ENCODE data around the gene CLMN.

Gene CLMN

GRCh38 chr14:95329941-95330340, 10.2 kb upstream of the CLMN start:
- no peak for DNase-seq (ENCODE audit: low read depth)
- no peak overlapping the region for H3K4me3 ChIP-seq (replicated peaks; ENCODE audit: low read depth, low read length)
- TF ChIP-seq CTCF (IDR thresholded peaks at IDR 0.05; ENCODE audit: low read length, missing control alignments), result no peak

- no peak for TF ChIP-seq CTCF (IDR thresholded peaks at IDR 0.05; ENCODE audit: low read length, missing control alignments)
- no peak for DNase-seq (ENCODE audit: low read depth)
- no peak overlapping the region for H3K4me3 ChIP-seq (replicated peaks; ENCODE audit: low read depth, low read length)
These were observed 9.2 kb upstream of the CLMN start for GRCh38 chr14:95328729-95329503.

DNA sequence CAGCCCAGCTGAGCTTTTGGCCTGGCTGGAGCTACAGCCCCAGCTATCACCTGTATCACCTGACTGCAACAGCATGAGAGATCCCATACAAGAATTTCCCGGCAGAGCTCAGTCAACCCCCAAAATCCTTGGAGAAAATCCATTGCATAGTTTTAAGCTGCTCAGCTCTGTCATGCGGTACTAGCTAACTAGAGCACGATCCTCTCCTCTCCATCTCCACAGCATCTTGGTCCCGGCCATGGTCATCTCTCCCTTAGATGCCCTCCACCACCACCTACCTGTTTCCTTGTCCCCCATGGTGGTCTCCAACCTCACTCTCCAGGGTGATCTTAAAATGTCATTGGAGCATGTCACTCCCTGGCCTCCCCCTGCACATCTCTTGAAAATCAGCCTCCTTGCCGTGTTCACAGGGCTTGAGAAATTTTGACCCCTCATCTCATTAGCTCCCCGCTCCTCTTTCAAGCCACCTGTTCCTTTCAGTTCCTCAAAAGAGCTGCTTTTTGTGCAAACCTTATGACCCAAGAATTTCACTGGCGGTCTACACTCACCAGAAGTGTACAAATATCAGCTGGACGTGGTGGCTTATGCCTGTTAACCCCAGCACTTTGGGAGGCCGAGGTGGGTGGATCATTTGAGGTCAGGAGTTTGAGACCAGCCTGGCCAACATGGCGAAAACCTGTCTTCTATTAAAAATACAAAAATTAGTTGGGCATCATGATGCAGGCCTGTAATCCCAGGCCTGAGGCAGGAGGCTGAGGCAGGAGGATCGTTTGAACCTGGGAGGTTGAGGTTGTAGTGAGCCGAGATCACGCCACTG, 8.1 kb upstream of the CLMN start:
- no peak overlapping the region for H3K4me3 ChIP-seq (replicated peaks; ENCODE audit: low read depth, low read length)
- DNase-seq (ENCODE audit: low read depth), result no peak
- TF ChIP-seq CTCF (IDR thresholded peaks at IDR 0.05; ENCODE audit: low read length, missing control alignments), result no peak

DNA sequence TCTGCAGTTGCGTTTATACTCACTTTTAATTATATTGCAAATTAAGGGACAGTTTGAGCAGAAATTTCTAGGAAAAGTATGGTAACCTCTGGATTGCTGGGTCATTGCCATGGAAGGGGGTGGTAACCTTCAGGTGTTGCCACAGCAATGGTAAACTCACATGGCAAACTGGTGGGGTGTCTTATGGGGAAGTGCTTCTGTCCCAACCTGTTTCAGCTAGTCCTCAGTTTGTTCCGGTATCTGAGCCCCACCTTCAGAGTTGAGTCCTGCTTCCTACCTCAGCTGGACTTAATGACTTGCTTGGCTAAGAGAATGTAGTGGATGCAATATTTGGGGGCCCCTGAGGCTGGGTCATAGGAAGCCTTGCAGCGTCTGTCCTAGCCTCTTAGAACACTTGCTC, 7.3 kb upstream of the CLMN start:
- no peak overlapping the region for H3K4me3 ChIP-seq (replicated peaks; ENCODE audit: low read depth, low read length)
- no peak for DNase-seq (ENCODE audit: low read depth)
- no peak for TF ChIP-seq CTCF (IDR thresholded peaks at IDR 0.05; ENCODE audit: low read length, missing control alignments)

DNA sequence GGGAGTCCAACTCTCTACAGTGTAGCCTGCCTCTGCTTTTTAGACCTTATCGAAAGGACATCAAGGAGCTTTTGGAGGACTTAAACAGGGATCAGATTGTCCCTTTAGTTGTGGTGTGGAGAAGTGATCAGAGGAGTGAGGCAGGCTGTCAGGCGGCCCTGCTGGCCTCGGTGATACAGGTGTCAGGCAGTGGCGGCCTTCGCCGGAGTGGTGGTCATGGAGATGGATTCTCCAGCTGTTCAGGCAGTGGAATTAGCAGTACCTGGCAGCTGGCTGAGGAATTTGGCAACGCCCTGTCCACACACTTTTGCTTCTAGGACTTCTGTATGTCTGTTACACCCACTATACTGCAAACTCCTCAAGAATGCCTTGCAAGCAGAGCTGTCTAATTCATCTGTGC, 4.2 kb upstream of the CLMN start:
- H3K4me3 ChIP-seq (replicated peaks; ENCODE audit: low read depth, low read length), result no peak overlapping the region
- DNase-seq (ENCODE audit: low read depth), result no peak
- no peak for TF ChIP-seq CTCF (IDR thresholded peaks at IDR 0.05; ENCODE audit: low read length, missing control alignments)

DNA sequence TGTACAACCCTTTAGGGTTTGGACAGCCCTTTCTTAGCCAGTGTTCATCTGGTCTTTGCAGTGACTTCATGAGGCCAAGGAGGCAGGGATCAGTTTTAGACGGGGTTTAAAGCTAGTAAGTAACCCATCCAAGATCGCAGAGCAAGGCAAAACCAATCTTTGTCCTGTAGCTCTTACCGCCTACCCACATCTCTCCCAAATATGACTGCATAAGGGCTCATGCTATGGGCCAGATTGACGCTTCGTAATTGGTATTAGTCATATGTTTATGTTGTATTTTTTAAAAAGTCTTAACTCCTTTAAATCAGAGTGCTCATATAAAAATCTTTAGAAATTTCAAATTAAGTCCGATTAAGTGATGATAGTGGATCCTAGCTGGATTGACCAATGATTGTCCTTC, 3.7 kb upstream of the CLMN start:
- no peak for DNase-seq (ENCODE audit: low read depth)
- TF ChIP-seq CTCF (IDR thresholded peaks at IDR 0.05; ENCODE audit: low read length, missing control alignments), result no peak
- H3K4me3 ChIP-seq (replicated peaks; ENCODE audit: low read depth, low read length), result no peak overlapping the region
